D341Med (cell line): ENCODE results near the gene ATP5F1D.
A peak's percentile ranks its signal among the peaks of the same experiment; 100 is the strongest.

Experiments
- DNase-seq: peaks from one replicate; pipeline ENCODE4 v3.0.0; 2012; ENCODE audit warnings: low spot score

The ATP5F1D gene

GRCh38 chr19:1270854-1271527, 29.4 kb downstream of the ATP5F1D start:
- DNase-seq = no peak

DNA sequence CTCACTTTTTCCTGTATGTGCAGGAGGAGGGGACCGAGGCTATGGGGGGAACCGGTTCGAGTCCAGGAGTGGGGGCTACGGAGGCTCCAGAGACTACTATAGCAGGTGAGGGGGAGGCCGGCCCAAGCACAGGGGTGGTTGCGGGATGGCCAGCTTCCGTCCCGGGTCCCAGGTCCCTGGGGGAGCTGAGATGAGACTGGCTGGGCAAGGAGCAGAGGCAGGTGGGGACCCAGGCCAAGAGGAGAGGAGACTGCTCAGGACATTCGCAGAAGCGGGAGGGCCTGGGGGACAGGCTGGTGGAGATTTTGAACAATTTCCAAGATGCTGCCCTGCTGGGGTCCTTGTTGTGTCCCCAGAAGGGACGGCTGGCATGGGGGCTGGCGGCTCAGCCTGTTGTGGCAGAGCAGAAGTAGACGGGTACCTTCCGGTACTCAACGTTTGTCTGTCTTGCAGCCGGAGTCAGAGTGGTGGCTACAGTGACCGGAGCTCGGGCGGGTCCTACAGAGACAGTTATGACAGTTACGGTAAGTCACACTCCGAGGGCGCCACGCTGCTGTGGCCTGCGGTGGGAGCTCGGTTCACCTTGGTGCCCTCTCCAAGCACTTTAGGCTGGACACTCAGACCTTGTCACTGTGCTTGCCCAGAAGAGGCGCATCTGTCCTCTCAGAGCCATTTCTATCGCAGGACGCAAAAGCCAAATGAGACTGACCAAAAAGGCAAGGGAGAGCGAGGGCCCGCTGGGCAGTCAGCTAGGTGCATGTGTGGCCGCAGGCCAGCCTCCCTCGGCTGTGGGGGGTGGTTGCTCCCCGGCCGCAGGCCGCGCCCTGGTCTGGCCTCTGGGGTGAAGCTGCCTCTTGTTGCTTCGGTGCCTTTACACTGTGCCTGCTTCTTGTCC, 30.2 kb downstream of the ATP5F1D start:
- DNase-seq = no peak

- DNase-seq = no peak
Observed at GRCh38 chr19:1272423-1273262, 31.1 kb downstream of the ATP5F1D start.

DNA sequence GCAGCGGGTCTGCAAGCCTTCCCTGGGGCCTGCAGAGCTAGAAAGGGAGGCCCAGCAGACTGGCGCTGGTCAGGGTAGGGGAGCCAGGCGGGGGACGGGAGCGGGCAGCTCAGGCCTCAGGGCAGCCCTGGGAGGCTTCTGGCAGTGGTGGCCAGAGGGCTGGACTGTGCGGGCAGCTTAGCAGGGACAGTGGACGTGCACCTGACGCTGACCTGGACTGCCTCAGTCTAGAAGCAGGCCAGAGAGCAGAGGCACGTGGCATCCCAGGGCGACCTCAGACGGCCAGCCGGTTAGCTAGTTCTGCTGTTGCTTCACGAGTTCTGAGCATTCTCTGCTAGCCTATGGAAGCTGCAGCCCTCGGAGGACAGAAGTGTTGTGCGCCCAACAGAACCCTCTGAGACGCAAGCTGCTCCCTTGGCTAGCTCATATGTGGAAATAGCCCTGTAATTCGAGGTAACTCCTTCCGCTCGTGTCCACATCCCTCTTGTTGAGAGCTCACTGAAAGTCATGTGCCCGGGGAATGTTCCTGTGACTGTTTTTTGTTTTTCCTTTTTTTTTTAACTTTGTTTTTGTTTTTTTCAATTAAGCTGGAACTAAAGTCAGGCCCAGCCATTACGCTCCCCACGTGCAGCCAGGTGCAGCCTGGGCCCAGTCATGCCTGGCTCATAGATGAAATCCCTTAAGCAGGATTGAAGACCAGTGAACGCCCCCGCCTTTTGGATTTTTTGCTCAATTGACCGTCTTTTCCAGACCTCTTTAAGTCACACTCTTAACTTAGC, 31.9 kb downstream of the ATP5F1D start:
- no peak for DNase-seq

DNA sequence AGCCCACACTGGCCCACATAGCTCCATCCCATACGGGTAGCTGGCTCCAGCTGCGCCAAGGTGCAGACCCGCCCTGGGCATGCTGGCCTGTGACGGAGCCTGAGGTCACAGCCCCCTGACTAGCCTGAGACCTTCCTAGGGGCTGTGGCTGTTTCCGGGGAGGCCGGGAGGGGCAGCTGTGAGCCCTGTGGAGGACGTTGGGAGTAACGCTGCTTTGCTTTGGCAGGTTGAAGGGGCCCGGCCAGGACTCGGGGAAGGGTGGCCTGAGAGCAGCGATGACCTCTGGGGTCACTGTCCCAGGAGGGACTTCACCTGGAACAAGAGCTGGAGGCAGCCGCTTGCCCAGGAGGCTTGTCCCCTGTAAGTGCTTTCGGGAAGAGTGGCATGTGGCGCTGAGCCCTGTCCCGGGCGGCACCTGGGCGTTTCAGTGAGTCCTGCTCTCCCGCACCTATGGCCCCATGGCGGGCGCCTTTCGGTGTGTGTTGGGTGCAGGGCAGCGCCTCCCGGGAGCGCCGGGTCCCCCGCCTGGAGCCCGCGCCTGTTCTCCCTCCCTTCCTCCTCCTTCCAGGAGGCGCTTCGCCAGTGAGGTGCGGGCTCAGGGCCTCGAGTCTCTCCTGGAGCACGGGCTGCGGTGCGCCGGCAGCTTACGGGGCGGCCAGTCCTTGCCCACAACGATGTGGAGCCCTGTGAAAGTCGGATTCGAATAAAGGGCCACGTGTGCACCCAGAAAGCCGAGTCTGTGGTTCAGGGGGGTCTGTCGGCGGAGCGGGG, 32.7 kb downstream of the ATP5F1D start:
- no peak for DNase-seq

GRCh38 chr19:1274852-1275259, 33.3 kb downstream of the ATP5F1D start:
- peak; percentile 45 for DNase-seq

- peak; percentile 96 for DNase-seq
Observed at GRCh38 chr19:1275260-1275975, 33.9 kb downstream of the ATP5F1D start, which contains the start of gene FAM174C. Gene FAM174C, plus strand, starts transcription at chr19:1275530. Its CDS starts 20 bp downstream, at chr19:1275550.

DNA sequence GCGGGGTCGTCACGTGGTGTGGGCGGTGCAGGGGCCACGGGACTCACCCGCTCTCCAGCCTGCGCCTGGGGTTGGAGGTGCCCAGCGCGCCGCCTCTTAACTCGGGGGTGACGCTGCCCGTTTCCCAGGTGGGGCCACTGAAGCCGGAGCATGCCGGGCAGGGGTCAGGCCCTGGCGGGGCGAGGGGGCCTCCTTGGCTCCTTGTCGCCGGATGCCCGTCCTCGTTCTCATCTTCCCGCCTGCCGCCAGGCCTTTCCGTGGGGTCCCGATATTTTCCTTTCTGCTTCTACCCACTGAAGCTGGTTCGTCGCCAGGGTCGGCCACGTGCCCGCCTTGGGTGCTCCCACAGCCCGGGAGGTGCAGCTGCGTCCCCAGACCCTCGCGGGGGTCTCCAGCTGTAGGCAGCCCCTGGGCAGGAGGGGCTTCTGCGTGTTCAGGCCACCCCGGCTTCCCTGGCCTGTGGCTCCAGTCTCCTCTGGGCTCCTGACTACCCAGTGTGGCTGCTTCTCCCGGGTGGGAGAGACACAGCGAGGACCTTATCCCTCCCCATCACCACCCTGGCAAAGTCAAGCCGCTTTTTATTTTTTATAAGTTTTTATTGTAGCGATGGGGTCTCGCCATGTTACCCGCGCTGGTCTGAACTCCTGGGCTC, 34.6 kb downstream of the ATP5F1D start:
- no peak for DNase-seq

- DNase-seq = no peak
Observed at GRCh38 chr19:1276628-1277022, 35.1 kb downstream of the ATP5F1D start.

DNA sequence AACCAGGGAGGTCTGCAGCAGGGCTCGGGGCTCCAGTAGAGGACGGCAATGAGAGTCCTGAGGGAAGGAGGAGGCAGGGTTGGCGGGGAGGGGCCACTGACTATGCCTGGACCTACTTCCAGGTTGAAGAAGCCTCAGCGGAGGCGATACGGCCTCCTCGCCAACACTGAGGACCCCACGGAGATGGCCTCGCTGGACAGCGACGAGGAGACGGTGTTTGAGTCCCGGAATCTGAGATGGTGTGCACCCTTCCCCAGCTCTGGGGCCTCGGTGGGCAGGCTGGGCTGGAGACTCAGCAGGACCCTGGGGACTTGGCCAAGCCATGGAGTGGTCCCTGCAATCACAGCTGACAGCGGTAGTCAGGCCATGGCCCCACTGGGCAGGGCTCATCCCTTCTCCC, 35.5 kb downstream of the ATP5F1D start:
- no peak for DNase-seq

DNA sequence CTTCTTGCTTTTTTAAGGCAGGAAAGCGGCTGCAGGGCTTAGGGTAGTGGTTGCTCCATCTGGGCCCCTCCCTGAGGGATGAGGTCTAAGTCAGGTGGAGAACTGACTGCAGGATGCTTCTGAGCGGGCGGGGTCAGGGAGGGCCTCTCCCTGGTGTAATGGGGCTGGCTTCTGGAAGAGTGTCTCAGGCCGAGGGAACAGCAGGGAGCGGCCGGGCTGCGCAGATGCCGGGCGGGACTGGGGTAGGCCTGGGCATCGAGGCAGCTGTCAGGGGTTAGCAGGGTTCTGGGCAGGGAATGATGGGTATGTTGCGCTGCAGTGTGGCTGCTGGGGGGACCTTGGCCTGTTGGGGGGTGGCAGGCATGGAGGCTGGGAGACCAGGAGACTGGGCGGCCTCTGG, 36.5 kb downstream of the ATP5F1D start:
- DNase-seq = no peak

- DNase-seq = no peak
Observed at GRCh38 chr19:1278713-1279660, 37.4 kb downstream of the ATP5F1D start.

- DNase-seq = peak; percentile 85
Observed at GRCh38 chr19:1279782-1280341, 38.3 kb downstream of the ATP5F1D start.

- no peak for DNase-seq
Observed at GRCh38 chr19:1280636-1281568, 39.4 kb downstream of the ATP5F1D start.

- no peak for DNase-seq
Observed at GRCh38 chr19:1281569-1282287, 40.2 kb downstream of the ATP5F1D start.

DNA sequence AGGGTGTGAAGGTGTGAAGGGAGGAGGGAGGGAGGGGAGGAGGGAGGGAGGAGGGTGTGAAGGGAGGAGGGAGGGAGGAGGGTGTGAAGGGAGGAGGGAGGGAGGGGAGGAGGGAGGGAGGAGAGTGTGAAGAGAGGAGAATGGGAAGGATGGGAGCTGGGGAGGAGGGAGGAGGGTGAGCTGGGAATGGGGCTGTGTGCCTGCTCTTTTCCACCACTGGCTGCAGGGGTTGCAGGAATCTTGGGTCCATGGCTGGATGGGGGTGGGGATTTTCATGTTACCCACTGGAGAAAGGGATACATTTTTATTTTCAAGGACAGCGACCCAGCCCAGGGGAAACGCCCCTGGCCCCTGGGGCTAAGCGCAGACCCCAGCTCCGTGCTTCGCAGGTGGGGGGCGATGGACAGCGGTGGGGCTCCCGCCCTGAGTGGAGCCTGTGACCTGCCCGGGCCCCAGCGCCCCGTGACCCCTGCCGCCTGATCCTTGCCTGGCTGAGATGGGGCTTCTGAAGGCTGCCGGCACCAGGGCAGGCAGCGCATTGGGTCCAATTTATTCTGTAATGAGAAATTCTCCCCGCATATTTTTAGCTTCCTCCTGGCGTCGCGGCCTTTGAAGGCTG, 41.1 kb downstream of the ATP5F1D start:
- no peak for DNase-seq
